K562 (cell line): ENCODE results near the gene MAP2K4. TPM values are rescaled to one million over a fixed set of nuclear protein-coding genes. Genes with fewer than 3 reads are reported as not detected.

Source experiments
- ATAC-seq: fragments of 200-7000 bp; cut with Tn5 transposase; 3 replicates; pipeline ENCODE4 v1.9.1; 2020; ENCODE audit warnings: moderate library complexity
- BruUV-seq: library from RNA; stranded (reverse); fragments of 400-500 nt; replicated peaks from 2 replicates; lab custom pipeline; 2021; lab: Mats Ljungman, UMichigan
- CTCF ChIA-PET: fragments of 300-600 bp; formaldehyde crosslinking; extraction: SDS; loops from one replicate; lab custom pipeline; 2021; ENCODE audit warnings: low intra/inter-chr PET ratio; lab: Yijun Ruan, JAX
- POLR2A ChIA-PET: fragments of 300-600, 350-650 bp; sonication (Branson Sonifier 250); formaldehyde crosslinking; extraction: SDS; loops from one replicate; lab custom pipeline; 2021; ENCODE audit warnings: antibody characterized with exemption, inconsistent platforms; lab: Yijun Ruan, JAX
- DNase-seq, 4 experiments: peaks; one replicate each; pipeline versions ENCODE4 v3.0.0 to v3.0.0-alpha.2; 2011 to 2018; ENCODE audit warnings: low spot score in 3 of 4, mixed read lengths in 3 of 4; ENCODE audit errors: extremely low read depth in 1 of 4
- FAIRE-seq: peaks from 2 replicates; lab custom pipeline; 2011; peaks lifted over from hg19 to GRCh38; lab: Jason Lieb, UNC
- H2AFZ ChIP-seq: 2 replicates; pipeline ENCODE4 v1.6.0; 2011; ENCODE audit warnings: low read depth, low read length, control low read depth, inconsistent platforms
- H3K27ac ChIP-seq: fragments of 200-600 bp; 3 replicates; pipeline ENCODE4 v1.8.0; 2011; ENCODE audit warnings: low read depth, mild to moderate bottlenecking, control low read depth, inconsistent platforms, low read length, moderate library complexity, mixed read lengths; ENCODE audit errors: extremely low read depth
- H3K27me3 ChIP-seq, 2 experiments: fragments of 300-600 bp in 1 of 2; 2 replicates in 1 of 2; 3 replicates in 1 of 2; pipeline versions ENCODE4 v1.6.0 to v1.8.0; 2011; ENCODE audit warnings: inconsistent platforms in 2 of 2, low read length in 2 of 2, mild to moderate bottlenecking in 1 of 2, mixed read lengths in 1 of 2, moderate library complexity in 1 of 2; ENCODE audit not compliant: control insufficient read depth in 2 of 2, insufficient read depth in 2 of 2
- H3K36me3 ChIP-seq: fragments of 300-600 bp; 3 replicates; pipeline ENCODE4 v1.8.0; 2011; ENCODE audit warnings: mild to moderate bottlenecking, low read length, inconsistent platforms; ENCODE audit not compliant: control insufficient read depth, insufficient read depth
- H3K4me1 ChIP-seq, 2 experiments: fragments of 200-600 bp in 1 of 2; replicated peaks in 1 of 2; 2 replicates in 1 of 2; 3 replicates in 1 of 2; pipeline versions ENCODE4 v1.5.1 to v1.8.0; 2011; ENCODE audit warnings: inconsistent platforms in 2 of 2, low read length in 2 of 2, mild to moderate bottlenecking in 1 of 2, mixed read lengths in 1 of 2, moderate library complexity in 1 of 2; ENCODE audit not compliant: control insufficient read depth in 2 of 2, insufficient read depth in 2 of 2
- H3K4me2 ChIP-seq: 2 replicates; pipeline ENCODE4 v1.6.1; 2011; ENCODE audit warnings: low read length, control low read depth, inconsistent platforms, mixed read lengths; ENCODE audit not compliant: insufficient read depth
- H3K4me3 ChIP-seq: fragments of 200-600 bp; sonication (generic), shearing (Covaris generic); 2 replicates; pipeline ENCODE4 v1.5.1; 2016; ENCODE audit warnings: control low read depth, inconsistent platforms
- H3K79me2 ChIP-seq: fragments of 200-600 bp; 3 replicates; pipeline ENCODE4 v1.8.0; 2011; ENCODE audit warnings: low read length, inconsistent platforms; ENCODE audit not compliant: control insufficient read depth, insufficient read depth
- H3K9ac ChIP-seq, 2 experiments: 2 replicates each; pipeline versions ENCODE4 v1.6.0 to v1.6.1; 2011; ENCODE audit warnings: low read depth in 2 of 2, low read length in 2 of 2, control low read depth in 1 of 2, inconsistent platforms in 1 of 2, mild to moderate bottlenecking in 1 of 2, mixed read lengths in 1 of 2; ENCODE audit not compliant: insufficient read depth in 1 of 2
- H3K9me1 ChIP-seq: one replicate; pipeline ENCODE4 v1.6.0; 2011; ENCODE audit warnings: inconsistent platforms, mild to moderate bottlenecking, low read length, moderate library complexity; ENCODE audit not compliant: control insufficient read depth, insufficient read depth
- H3K9me3 ChIP-seq: replicated peaks from 2 replicates; pipeline ENCODE4 v1.5.1; 2011; ENCODE audit warnings: low read depth, low read length, inconsistent platforms; ENCODE audit not compliant: control insufficient read depth, insufficient read depth
- H4K20me1 ChIP-seq: replicated peaks from 2 replicates; pipeline ENCODE4 v1.6.1; 2011; ENCODE audit warnings: low read length, inconsistent platforms, mixed read lengths; ENCODE audit not compliant: control insufficient read depth, insufficient read depth
- CBFB ChIP-seq: sonication (generic); formaldehyde crosslinking; IDR thresholded peaks from 2 replicates; pipeline ENCODE4 v1.4.0; 2020; ENCODE audit warnings: mild to moderate bottlenecking, missing genetic modification reagents
- DDX20 ChIP-seq: fragments of 450-650 bp; IDR thresholded peaks from 2 replicates; pipeline ENCODE4 v1.6.1; 2016; ENCODE audit warnings: missing genetic modification characterization, low read depth, mild to moderate bottlenecking, missing compliant biosample characterization, moderate library complexity
- FOSL1 ChIP-seq: fragments of 200-800 bp; sonication (Bioruptor generic); conservative IDR thresholded peaks from 2 replicates; pipeline ENCODE4 v1.6.1; 2016; ENCODE audit warnings: missing genetic modification characterization, missing compliant biosample characterization
- FUS ChIP-seq: fragments of 200-400 bp; formaldehyde crosslinking; optimal IDR thresholded peaks from 2 replicates; pipeline ENCODE3; 2017; ENCODE audit warnings: low read depth, low read length
- GATAD2A ChIP-seq: fragments of 450-650 bp; IDR thresholded peaks from 2 replicates; pipeline ENCODE4 v1.6.1; 2017
- NR2C1 ChIP-seq, 2 experiments: fragments of 450-650 bp; IDR thresholded peaks; 2 replicates each; pipeline ENCODE4 v1.6.1; 2017; ENCODE audit warnings: mild to moderate bottlenecking in 2 of 2, antibody characterized with exemption in 1 of 2, inconsistent platforms in 1 of 2, missing compliant biosample characterization in 1 of 2, missing genetic modification characterization in 1 of 2
- POLR2A ChIP-seq: fragments of 450-650 bp; conservative IDR thresholded peaks from 2 replicates; pipeline ENCODE4 v1.6.1; 2016
- TAF7 ChIP-seq: fragments of 450-650 bp; IDR thresholded peaks from 2 replicates; pipeline ENCODE4 v1.6.1; 2016; ENCODE audit warnings: missing genetic modification characterization, missing compliant biosample characterization
- ZNF354B ChIP-seq: fragments of 250-450 bp; sonication (Bioruptor Pico); IDR thresholded peaks from 2 replicates; pipeline ENCODE4 v1.4.0; 2020
- ZNF583 ChIP-seq: fragments of 250-450 bp; sonication (Bioruptor Pico); IDR thresholded peaks from 2 replicates; pipeline ENCODE4 v1.4.0; 2020
- WGBS: fragments of 100-300 bp; shearing (Covaris generic); methylation state at CpG from one replicate; pipeline ENCODE4 v1.1.6; 2016; ENCODE audit warnings: low coverage, mixed read lengths; ENCODE audit not compliant: insufficient coverage; ENCODE audit errors: missing lambda C conversion rate; 5-methylcytosine and 5-hydroxymethylcytosine counted together
- in situ Hi-C: fragments of 300-500 bp; cut with MboI; formaldehyde crosslinking; loops from 4 replicates; pipeline ENCODE4 v1.15.0; 2018; ENCODE audit warnings: inconsistent platforms, mixed read lengths
- intact Hi-C: fragments of 100-400 bp; cut with micrococcal nuclease; formaldehyde crosslinking; loops from 2 replicates; pipeline ENCODE4 v1.14.2; 2022
- polyA plus RNA-seq, 8 experiments: library from polyadenylated mRNA; depleted of rRNA in 4 of 8; stranded (reverse) in 5 of 8; unstranded in 3 of 8; fragments of >200 nt; fragmentation: Nextera tagmentation in 2 of 8; fragmentation: Illumina TruSeq in 1 of 8; extraction: Ambion mirVana in 2 of 8; extraction: Trizol in 1 of 8; gene quantifications; 2 replicates each; pipeline versions ENCODE4 v1.2.1 to v1.2.3, GENCODE V29; 2011 to 2014; ENCODE audit warnings: inconsistent platforms in 1 of 8, missing spikeins in 1 of 8
- total RNA-seq, 7 experiments: library from RNA; depleted of rRNA in 6 of 7; stranded (reverse); fragments of >200 nt in 6 of 7; fragmentation: Illumina TruSeq in 2 of 7; extraction: Trizol in 2 of 7; gene quantifications; 2 replicates each; pipeline versions ENCODE4 v1.2.1 to v1.2.3, GENCODE V29; 2011 to 2021; ENCODE audit warnings: low replicate concordance in 1 of 7
- TF ChIP-seq, protein P1 (sequence below): sonication (generic); formaldehyde crosslinking; IDR thresholded peaks from 2 replicates; pipeline ENCODE4 v1.5.0; 2020; ENCODE audit warnings: missing genetic modification reagents
- TF ChIP-seq, protein P2 (sequence below), 2 experiments: IDR thresholded peaks; 2 replicates each; pipeline ENCODE4 v1.6.1; 2012; ENCODE audit warnings: improper control_type of control experiment in 2 of 2, low read depth in 2 of 2, low read length in 2 of 2, borderline replicate concordance in 1 of 2
- TF ChIP-seq, protein P3 (sequence below): fragments of 250-450 bp; sonication (Bioruptor Pico); IDR thresholded peaks from 2 replicates; pipeline ENCODE4 v1.8.0; 2021; ENCODE audit warnings: moderate library complexity, mild to moderate bottlenecking, inconsistent platforms

MAP2K4 gene
- total and polyA plus RNA-seq, 9 of the 15 experiments (the other 6 are each of a cell fraction or from before 2014, with no cell fraction given), result 3.0 to 15.9 (median 10.8) TPM

DNA sequence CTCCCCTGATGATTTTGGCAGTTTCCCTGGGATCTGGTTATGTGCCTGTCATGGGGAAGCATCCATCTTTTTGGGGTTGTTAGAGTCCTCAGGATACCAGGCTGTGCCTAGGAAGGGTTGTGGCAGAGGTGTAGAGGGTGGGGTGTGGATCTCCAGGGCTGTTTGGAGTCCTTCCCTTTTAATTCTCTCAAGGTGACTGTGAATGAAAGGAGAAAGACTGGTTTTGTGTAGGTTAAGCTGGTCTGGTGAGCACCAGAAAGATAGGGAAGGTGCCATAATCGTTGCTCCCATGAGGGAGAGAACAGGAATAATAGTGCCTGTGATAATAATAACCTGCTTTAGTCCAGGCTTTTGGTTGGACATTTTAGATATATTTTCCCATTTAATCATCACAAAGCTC lies 7.0 kb downstream of the MAP2K4 start:
- Histone ChIP-seq H3K9me1 (peaks cover 2% of the 10 kb centered on the region), H3K4me1 (peaks cover 0 to 10% of the 10 kb centered on the region in 2 experiments; a peak in 2 of 5 replicates), H3K9ac (no peak overlapping the region), H4K20me1 (peaks cover 14% of the 10 kb centered on the region; the same call in 1 of the 2 replicates), H3K9me3 (no peaks in the 10 kb centered on the region), H3K79me2 (peaks cover 43% of the 10 kb centered on the region), H3K4me3 (no peak overlapping the region), H2AFZ (no peak overlapping the region), H3K4me2 (no peak overlapping the region), H3K36me3 (0 out of 3 replicates have a peak, but pooled peaks cover 3% of the 10 kb centered on the region), H3K27ac (no peak overlapping the region), H3K27me3 (no peaks in the 10 kb centered on the region)
- no peak for DNase-seq
- WGBS, result no CpG with 5 or more reads among the region's 1 CpG
- TF ChIP-seq GATAD2A (no peak), ZNF354B (CRISPR knock-in tag) (no peak), DDX20 (tag) (no peak), CBFB (no peak), FOSL1 (tag) (no peak), TAF7 (tag) (no peak), FUS (no peak), NR2C1 (IDR thresholded peaks at IDR 0.05) (no peak), NR2C1 (tag; IDR thresholded peaks at IDR 0.05) (no peak), ZNF583 (CRISPR knock-in tag) (no peak), POLR2A (no peak)
- TF ChIP-seq, protein P1, sequence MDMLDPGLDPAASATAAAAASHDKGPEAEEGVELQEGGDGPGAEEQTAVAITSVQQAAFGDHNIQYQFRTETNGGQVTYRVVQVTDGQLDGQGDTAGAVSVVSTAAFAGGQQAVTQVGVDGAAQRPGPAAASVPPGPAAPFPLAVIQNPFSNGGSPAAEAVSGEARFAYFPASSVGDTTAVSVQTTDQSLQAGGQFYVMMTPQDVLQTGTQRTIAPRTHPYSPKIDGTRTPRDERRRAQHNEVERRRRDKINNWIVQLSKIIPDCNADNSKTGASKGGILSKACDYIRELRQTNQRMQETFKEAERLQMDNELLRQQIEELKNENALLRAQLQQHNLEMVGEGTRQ (CRISPR knock-in tag), result no peak
- TF ChIP-seq, protein P2, sequence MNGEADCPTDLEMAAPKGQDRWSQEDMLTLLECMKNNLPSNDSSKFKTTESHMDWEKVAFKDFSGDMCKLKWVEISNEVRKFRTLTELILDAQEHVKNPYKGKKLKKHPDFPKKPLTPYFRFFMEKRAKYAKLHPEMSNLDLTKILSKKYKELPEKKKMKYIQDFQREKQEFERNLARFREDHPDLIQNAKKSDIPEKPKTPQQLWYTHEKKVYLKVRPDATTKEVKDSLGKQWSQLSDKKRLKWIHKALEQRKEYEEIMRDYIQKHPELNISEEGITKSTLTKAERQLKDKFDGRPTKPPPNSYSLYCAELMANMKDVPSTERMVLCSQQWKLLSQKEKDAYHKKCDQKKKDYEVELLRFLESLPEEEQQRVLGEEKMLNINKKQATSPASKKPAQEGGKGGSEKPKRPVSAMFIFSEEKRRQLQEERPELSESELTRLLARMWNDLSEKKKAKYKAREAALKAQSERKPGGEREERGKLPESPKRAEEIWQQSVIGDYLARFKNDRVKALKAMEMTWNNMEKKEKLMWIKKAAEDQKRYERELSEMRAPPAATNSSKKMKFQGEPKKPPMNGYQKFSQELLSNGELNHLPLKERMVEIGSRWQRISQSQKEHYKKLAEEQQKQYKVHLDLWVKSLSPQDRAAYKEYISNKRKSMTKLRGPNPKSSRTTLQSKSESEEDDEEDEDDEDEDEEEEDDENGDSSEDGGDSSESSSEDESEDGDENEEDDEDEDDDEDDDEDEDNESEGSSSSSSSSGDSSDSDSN (IDR thresholded peaks at IDR 0.05; ENCODE audit: borderline replicate concordance in 1 of 2, low read depth in 2 of 2, low read length in 2 of 2), result no peak
- TF ChIP-seq, protein P3, sequence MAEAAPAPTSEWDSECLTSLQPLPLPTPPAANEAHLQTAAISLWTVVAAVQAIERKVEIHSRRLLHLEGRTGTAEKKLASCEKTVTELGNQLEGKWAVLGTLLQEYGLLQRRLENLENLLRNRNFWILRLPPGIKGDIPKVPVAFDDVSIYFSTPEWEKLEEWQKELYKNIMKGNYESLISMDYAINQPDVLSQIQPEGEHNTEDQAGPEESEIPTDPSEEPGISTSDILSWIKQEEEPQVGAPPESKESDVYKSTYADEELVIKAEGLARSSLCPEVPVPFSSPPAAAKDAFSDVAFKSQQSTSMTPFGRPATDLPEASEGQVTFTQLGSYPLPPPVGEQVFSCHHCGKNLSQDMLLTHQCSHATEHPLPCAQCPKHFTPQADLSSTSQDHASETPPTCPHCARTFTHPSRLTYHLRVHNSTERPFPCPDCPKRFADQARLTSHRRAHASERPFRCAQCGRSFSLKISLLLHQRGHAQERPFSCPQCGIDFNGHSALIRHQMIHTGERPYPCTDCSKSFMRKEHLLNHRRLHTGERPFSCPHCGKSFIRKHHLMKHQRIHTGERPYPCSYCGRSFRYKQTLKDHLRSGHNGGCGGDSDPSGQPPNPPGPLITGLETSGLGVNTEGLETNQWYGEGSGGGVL (CRISPR knock-in tag), result no peak
- ATAC-seq, result no peak
- no TSS peak for BruUV-seq
- POLR2A ChIA-PET, result interaction anchor here (0.8 kb wide), 1 partner anchor 9 kb away, joined by 4 read pairs; no protein-coding TSS in a partner anchor
- no peak for FAIRE-seq
- in situ Hi-C loops (no loop called here), intact Hi-C loops (no loop called here)
- CTCF ChIA-PET, result no interaction called here
